Lower leg skin (tissue), 4 donors: Measurements from ENCODE around the gene DDX42. TPM values are rescaled to one million over a fixed set of nuclear protein-coding genes. Genes with fewer than 3 reads are reported as not detected.

Experiments
- DNase-seq, 2 donors: peaks; one replicate each; pipeline ENCODE4 v3.0.0-alpha.2; 2019; ENCODE audit warnings: low spot score in 2 of 2
- H3K4me3 ChIP-seq: fragments of 200-600 bp; sonication (generic); 2 replicates; pipeline ENCODE4 v1.5.1; 2017; ENCODE audit warnings: mild to moderate bottlenecking, low read depth; ENCODE audit not compliant: poor library complexity, severe bottlenecking
- POLR2A ChIP-seq, 2 donors: fragments of 450-650 bp; IDR thresholded peaks; one replicate each; pipeline ENCODE4 v1.6.1; 2016 to 2017; ENCODE audit warnings: antibody characterized with exemption in 2 of 2, mild to moderate bottlenecking in 1 of 2, moderate library complexity in 1 of 2
- WGBS, 2 donors: methylation state at CpG; one replicate each; pipeline ENCODE4 v1.1.5; 2018; 5-methylcytosine and 5-hydroxymethylcytosine counted together
- intact Hi-C: fragments of 100-400 bp; cut with DNase I; formaldehyde crosslinking; loops from one replicate; pipeline ENCODE4 v1.15.0; 2023; ENCODE audit warnings: low total_unique reads
- total RNA-seq, 4 donors: library from RNA; depleted of rRNA; stranded (reverse); fragments of >200 nt; gene quantifications; one replicate each; pipeline ENCODE4 v1.1.0, GENCODE V29; 2016
- TF ChIP-seq, protein P1 (sequence below), 3 donors: fragments of 450-650 bp; IDR thresholded peaks; one replicate each; pipeline ENCODE4 v1.5.1; 2016; ENCODE audit warnings: antibody characterized with exemption in 3 of 3, mild to moderate bottlenecking in 3 of 3, moderate library complexity in 2 of 3

DDX42 gene, protein sequence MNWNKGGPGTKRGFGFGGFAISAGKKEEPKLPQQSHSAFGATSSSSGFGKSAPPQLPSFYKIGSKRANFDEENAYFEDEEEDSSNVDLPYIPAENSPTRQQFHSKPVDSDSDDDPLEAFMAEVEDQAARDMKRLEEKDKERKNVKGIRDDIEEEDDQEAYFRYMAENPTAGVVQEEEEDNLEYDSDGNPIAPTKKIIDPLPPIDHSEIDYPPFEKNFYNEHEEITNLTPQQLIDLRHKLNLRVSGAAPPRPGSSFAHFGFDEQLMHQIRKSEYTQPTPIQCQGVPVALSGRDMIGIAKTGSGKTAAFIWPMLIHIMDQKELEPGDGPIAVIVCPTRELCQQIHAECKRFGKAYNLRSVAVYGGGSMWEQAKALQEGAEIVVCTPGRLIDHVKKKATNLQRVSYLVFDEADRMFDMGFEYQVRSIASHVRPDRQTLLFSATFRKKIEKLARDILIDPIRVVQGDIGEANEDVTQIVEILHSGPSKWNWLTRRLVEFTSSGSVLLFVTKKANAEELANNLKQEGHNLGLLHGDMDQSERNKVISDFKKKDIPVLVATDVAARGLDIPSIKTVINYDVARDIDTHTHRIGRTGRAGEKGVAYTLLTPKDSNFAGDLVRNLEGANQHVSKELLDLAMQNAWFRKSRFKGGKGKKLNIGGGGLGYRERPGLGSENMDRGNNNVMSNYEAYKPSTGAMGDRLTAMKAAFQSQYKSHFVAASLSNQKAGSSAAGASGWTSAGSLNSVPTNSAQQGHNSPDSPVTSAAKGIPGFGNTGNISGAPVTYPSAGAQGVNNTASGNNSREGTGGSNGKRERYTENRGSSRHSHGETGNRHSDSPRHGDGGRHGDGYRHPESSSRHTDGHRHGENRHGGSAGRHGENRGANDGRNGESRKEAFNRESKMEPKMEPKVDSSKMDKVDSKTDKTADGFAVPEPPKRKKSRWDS
- total RNA-seq, result 10 to 100 TPM; 59.1 to 87.4 (median 64.0) TPM

DNA sequence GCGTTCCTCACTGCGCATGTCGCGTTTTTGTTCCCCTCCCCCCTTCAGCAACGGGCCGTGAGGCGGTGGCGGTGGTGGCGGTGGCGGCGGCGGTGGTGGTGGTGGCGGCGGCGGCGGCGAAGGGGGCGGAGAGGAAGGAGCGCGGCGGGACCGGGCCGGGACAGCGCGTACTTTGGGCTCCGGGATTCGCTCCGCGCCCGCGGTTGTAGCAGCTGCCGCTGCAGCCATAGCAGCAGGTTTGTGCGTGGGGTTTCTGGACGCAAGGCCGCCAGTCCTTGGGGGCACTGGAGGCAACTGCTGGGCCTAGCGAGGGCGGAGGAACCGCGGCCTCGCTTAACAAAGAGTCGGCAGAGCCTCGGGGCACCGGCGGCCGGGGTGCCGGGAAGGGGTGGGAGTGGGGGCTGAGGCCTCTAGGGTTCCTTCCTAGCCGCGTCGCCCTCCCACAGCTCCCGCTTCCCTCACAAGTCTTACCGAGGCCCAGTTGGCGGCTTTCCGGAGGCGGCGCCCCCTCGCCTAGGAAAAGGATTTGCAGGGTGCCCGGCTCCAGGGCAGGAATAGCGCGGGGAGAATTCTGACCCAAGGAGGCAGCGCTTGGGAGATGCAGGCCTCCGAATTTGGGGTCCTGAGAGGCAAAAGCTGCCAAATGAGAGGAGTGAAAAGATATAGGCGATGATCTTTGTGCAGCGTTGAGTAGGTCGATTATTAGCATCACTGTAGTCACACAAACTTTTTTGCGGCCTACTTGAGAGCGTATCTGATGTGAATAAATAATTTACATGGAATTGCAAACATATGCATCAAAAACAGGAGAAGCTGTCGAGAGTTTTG, at the start of gene DDX42:
TSS of gene DDX42 (plus strand) at position 30 of the 828 bp plus-strand sequence. CDS start 12,880 bp downstream, outside the sequence.
- no peak for TF ChIP-seq POLR2A (IDR thresholded peaks at IDR 0.05)
- TF ChIP-seq, protein P1, sequence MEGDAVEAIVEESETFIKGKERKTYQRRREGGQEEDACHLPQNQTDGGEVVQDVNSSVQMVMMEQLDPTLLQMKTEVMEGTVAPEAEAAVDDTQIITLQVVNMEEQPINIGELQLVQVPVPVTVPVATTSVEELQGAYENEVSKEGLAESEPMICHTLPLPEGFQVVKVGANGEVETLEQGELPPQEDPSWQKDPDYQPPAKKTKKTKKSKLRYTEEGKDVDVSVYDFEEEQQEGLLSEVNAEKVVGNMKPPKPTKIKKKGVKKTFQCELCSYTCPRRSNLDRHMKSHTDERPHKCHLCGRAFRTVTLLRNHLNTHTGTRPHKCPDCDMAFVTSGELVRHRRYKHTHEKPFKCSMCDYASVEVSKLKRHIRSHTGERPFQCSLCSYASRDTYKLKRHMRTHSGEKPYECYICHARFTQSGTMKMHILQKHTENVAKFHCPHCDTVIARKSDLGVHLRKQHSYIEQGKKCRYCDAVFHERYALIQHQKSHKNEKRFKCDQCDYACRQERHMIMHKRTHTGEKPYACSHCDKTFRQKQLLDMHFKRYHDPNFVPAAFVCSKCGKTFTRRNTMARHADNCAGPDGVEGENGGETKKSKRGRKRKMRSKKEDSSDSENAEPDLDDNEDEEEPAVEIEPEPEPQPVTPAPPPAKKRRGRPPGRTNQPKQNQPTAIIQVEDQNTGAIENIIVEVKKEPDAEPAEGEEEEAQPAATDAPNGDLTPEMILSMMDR (IDR thresholded peaks at IDR 0.05), result no peak
- DNase-seq, result peak; percentile 29 to 97
- intact Hi-C loops, result no loop called here
- 0 to 1% methylated on average over 40 to 47 of the region's 67 CpGs for WGBS, 2 donors
- H3K4me3 ChIP-seq, result peak within 1 kb of the TSS; percentile 86

DNA sequence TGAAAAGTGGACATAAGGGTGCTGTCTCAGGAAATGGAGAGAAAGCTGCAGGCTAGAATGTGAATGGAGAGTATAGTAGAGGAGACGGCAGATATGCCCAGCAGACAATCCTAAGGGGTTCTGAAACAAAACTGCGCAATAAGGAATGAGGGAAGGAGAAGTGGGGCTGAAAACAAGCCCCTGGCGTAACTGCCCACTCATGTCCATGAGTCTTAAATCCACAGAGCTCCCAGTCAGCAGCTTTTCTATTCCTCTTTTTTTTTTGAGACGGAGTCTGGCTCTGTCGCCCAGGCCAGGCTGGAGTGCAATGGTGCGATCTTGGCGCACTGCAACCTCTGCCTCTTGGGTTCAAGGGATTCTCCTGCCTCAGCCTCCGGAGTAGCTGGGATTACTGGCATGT, 38.3 kb upstream of the DDX42 start:
- no peak overlapping the region for H3K4me3 ChIP-seq
- DNase-seq, result no peak
- 96% methylated on average over 8 of the region's 8 CpGs for WGBS, 2 donors
- intact Hi-C loops, result no loop called here
- TF ChIP-seq POLR2A (IDR thresholded peaks at IDR 0.05), result no peak
- TF ChIP-seq, protein P1 (IDR thresholded peaks at IDR 0.05), result no peak

- peak overlapping the region; percentile 68 for H3K4me3 ChIP-seq
- TF ChIP-seq, protein P1 (IDR thresholded peaks at IDR 0.05), result no peak
- TF ChIP-seq POLR2A (IDR thresholded peaks at IDR 0.05), result no peak
- no peak for DNase-seq
- WGBS, 2 donors, result 27 to 29% methylated on average over 12 of the region's 12 CpGs
- intact Hi-C loops, result no loop called here
Observed at GRCh38 chr17:63740464-63741142, 33.4 kb upstream of the DDX42 start.

DNA sequence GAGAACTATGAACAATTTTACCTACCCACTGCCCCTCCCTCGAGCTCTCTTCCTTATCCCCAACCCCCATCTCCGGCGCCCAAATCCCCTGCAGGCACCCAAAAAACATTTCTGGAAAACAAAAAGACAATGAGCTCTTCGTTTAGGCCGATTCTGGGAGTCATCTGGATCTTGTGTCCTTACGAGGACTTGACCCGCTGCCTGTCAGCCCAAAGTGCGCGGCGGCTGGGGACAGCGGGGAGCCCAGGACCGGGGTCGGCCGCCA, 32.9 kb upstream of the DDX42 start:
- intact Hi-C loops, result no loop called here
- DNase-seq, result no peak
- WGBS, 2 donors, result 0 to 1% methylated on average over 14 of the region's 14 CpGs
- no peak for TF ChIP-seq POLR2A (IDR thresholded peaks at IDR 0.05)
- TF ChIP-seq, protein P1 (IDR thresholded peaks at IDR 0.05), result no peak
- peak overlapping the region; percentile 68 for H3K4me3 ChIP-seq
